Adrenal gland (tissue), 12 donors: ENCODE data around the gene IFT81. TPM values are rescaled to one million over a fixed set of nuclear protein-coding genes. Genes with fewer than 3 reads are reported as not detected.

Experiments
- DNase-seq, 7 donors: peaks; one replicate each; pipeline ENCODE4 v3.0.0-alpha.2; 2019 to 2020
- H3K27ac ChIP-seq, 5 donors: fragments of 200-600 bp; sonication (generic) in 4 of 5; 1 replicate in 3 of 5; 2 replicates in 2 of 5; pipeline versions ENCODE4 v1.5.1 to v1.8.0; 2016 to 2020; ENCODE audit warnings: mild to moderate bottlenecking in 1 of 5
- H3K27me3 ChIP-seq: fragments of 200-600 bp; 2 replicates; pipeline ENCODE4 v1.8.0; 2021
- H3K36me3 ChIP-seq, 2 donors: fragments of 200-600 bp; replicated peaks in 1 of 2; 1 replicate in 1 of 2; 2 replicates in 1 of 2; pipeline versions ENCODE4 v1.5.1 to v1.8.0; 2018 to 2022
- H3K4me1 ChIP-seq, 2 donors: fragments of 200-600 bp; replicated peaks in 1 of 2; 1 replicate in 1 of 2; 2 replicates in 1 of 2; pipeline versions ENCODE4 v1.5.1 to v1.8.0; 2018 to 2021
- H3K4me3 ChIP-seq, 4 donors: fragments of 200-600 bp; sonication (generic) in 3 of 4; one replicate each; pipeline ENCODE4 v1.5.1; 2016 to 2018
- H3K9me3 ChIP-seq, 3 donors: fragments of 200-600 bp; sonication (generic) in 1 of 3; replicated peaks in 1 of 3; 1 replicate in 2 of 3; 2 replicates in 1 of 3; pipeline versions ENCODE4 v1.5.1 to v1.8.0; 2016 to 2021
- CTCF ChIP-seq, 6 experiments: fragments of 450-650 bp in 4 of 6; fragments of 200-600 bp in 2 of 6; sonication (generic) in 1 of 6; IDR thresholded peaks; 1 replicate in 5 of 6; 2 replicates in 1 of 6; pipeline versions ENCODE4 v1.5.1 to v1.8.0; 2016 to 2021; ENCODE audit warnings: antibody characterized with exemption in 6 of 6, mild to moderate bottlenecking in 2 of 6, moderate library complexity in 1 of 6
- POLR2A ChIP-seq, 2 donors: fragments of 450-650 bp; IDR thresholded peaks; one replicate each; pipeline ENCODE4 v1.6.1; 2017; ENCODE audit warnings: antibody characterized with exemption in 2 of 2, mild to moderate bottlenecking in 2 of 2, moderate library complexity in 1 of 2
- WGBS, 4 donors: extraction: QIAGEN DNeasy Blood & Tissue Kit in 2 of 4; methylation state at CpG; one replicate each; pipeline versions ENCODE4 v1.1.5 to v1.1.7; 2013 to 2017; 5-methylcytosine and 5-hydroxymethylcytosine counted together
- intact Hi-C, 2 donors: fragments of 100-400 bp; cut with DNase I; formaldehyde crosslinking; loops; one replicate each; pipeline versions ENCODE4 v1.14.1 to v1.15.0; 2022 to 2023
- polyA plus RNA-seq, 3 donors: library from polyadenylated mRNA; stranded (reverse); fragments of 200-250 nt in 2 of 3; fragments of 350-450 nt in 1 of 3; fragmentation: Illumina TruSeq in 1 of 3; extraction: RNeasy Lipid Tissue Mini Kit (QIAGEN cat#74804) in 1 of 3; gene quantifications; one replicate each; pipeline ENCODE4 v1.2.3, GENCODE V29; 2013 to 2014
- total RNA-seq, 9 donors: library from RNA; depleted of rRNA in 4 of 9; stranded (reverse); fragments of >200 nt in 4 of 9; fragments of 120-200 nt in 1 of 9; fragmentation: NEBNext Ultra II Directional in 1 of 9; extraction: Animal tissue kit (Norgen Biotek cat#: 25700) in 1 of 9; gene quantifications; one replicate each; pipeline versions ENCODE4 v1.1.0 to v1.2.4, GENCODE V29; 2013 to 2023
- donor health status: healthy with polysubstance abuse.
- donor health status: Bipolar disorder and iron deficiency.
- donor health status: DM: yes; HTN: yes; CAD: no.
- donor health status: DM: no; HTN: no; CAD: no.
- donor health status: DM: no; HTN: no; CAD: no.
- donor health status: DM: yes; HTN: yes; CAD: no.

The IFT81 gene
- total and polyA plus RNA-seq, 12 donors, result 4.0 to 19.2 (median 10.5) TPM

DNA sequence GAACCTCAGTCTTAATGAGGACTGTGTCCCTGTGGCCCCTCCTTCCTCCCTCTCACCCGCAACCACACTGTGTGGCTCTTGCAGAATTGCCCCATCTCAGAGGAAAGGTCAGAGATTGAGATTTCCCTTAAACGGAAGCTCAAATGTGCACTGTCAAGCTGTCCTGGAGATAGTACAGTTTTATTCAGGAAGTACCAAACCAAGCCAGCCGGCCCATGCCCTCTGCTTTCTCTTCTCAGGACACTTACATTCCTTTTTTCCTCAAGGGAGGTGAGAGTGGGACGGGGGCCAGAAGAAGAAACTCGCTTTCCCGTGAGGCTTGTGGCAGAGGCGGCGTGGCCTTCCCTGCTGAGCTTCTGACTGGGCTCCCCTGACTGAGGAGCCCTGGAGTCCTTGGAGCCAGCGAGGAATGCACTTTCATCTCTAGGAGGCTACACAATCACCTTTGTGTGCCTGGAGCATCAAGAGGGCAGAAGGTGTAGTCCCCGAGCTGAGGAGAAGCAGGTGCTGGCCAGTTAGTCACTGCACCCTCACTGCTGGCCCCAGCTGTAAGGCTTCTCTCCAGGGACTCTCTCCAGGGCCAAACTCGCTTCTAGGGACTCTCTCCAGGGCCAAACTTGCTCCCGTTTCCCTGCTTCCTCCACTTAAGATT lies 132.7 kb downstream of the IFT81 start:
- Histone ChIP-seq H3K36me3 (no peaks in the 10 kb centered on the region), H3K27me3 (no peaks in the 10 kb centered on the region), H3K27ac (peak overlapping the region in 4 of 5 donors; percentile 29 to 93 (median 66)), H3K4me3 (no peak overlapping the region), H3K9me3 (no peaks in the 10 kb centered on the region), H3K4me1 (peaks cover 19 to 29% of the 10 kb centered on the region in 2 donors)
- TF ChIP-seq CTCF (IDR thresholded peaks at IDR 0.05) (no peak), POLR2A (IDR thresholded peaks at IDR 0.05) (no peak)
- intact Hi-C loops, result no loop called here
- WGBS, 4 donors, result 22 to 26% (median 25%) methylated on average over 10 to 12 of the region's 12 CpGs
- DNase-seq, result peak; percentile 43 to 81 (median 65)

DNA sequence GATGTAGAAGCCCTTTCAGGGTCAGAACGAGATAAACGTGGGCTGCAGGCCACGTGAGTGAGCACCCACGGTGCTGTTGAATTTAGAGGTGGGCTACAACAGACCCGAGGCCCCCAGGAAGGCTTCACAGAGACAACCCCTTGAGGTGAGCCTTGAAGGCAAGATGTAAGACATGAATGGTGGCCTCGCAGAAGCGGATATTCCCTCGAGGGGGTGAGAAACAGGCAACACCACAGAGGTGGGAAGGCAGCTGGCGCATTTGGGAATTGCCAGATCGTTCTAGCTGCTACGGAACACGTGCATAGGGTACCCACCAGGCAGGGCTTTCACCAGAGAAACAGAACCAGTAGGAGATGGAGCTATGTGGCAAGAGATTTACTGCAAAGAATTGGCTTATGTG lies 134.3 kb downstream of the IFT81 start:
- intact Hi-C loops, result no loop called here
- Histone ChIP-seq H3K27me3 (no peaks in the 10 kb centered on the region), H3K9me3 (no peaks in the 10 kb centered on the region), H3K36me3 (no peaks in the 10 kb centered on the region), H3K4me3 (no peak overlapping the region), H3K27ac (no peak overlapping the region), H3K4me1 (peaks cover 12 to 22% of the 10 kb centered on the region in 2 donors)
- TF ChIP-seq POLR2A (IDR thresholded peaks at IDR 0.05), result no peak
- TF ChIP-seq CTCF (IDR thresholded peaks at IDR 0.05), result no peak
- no peak for DNase-seq
- WGBS, 4 donors, result 71 to 75% (median 73%) methylated on average over 12 of the region's 12 CpGs

DNA sequence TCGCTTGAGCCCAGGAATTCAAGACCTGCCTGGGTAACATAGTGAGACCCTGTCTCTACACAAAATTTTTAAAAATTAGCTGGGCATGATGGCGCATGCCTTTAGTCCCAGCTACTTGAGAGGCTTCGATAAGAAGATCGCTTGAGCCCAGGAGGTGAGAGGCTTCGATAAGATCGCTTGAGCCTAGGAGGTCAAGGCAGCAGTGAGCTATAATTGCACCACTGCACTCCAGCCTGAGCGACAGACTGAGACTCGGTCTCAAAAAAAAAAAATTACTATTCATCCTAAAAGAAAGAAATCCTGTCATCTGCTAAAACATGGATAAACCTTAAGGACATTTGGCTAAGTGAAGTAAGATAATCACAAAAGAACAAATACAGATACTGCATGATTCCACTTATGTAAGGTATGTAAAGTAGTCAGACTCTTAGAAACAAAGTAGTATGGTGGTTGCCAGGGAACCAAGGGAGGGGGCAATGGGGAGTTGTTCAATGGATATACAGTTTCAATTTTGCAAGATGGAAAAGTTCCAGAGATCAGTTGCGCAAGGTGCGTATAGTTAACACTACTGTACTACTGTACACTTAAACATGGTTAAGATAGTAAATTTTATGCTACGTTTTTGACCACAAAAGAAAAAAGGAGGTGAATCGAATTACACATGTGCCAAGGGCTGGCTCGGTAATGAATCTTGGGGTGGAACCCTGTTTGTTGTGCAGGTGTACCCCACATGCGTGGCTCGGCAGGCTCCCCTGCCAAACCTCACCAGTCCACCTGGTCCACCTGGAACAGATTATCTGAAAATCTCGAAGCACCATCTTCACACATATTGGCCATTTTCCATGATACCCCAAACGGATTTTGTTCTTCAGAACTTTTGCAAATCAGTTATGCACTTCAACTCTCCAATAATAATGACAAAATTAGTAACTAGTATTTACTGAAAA lies 138.6 kb downstream of the IFT81 start:
- intact Hi-C loops, result no loop called here
- 75 to 79% (median 76%) methylated on average over 17 of the region's 17 CpGs for WGBS, 4 donors
- DNase-seq, result no peak
- H3K27me3 ChIP-seq, result no peaks in the 10 kb centered on the region
- H3K9me3 ChIP-seq, result no peaks in the 10 kb centered on the region
- H3K4me3 ChIP-seq, result no peak overlapping the region
- peaks cover 0 to 16% of the 10 kb centered on the region in 2 donors for H3K4me1 ChIP-seq
- TF ChIP-seq POLR2A (IDR thresholded peaks at IDR 0.05) (no peak), CTCF (IDR thresholded peaks at IDR 0.05) (no peak)
- H3K27ac ChIP-seq, result no peak overlapping the region
- H3K36me3 ChIP-seq, result no peaks in the 10 kb centered on the region

DNA sequence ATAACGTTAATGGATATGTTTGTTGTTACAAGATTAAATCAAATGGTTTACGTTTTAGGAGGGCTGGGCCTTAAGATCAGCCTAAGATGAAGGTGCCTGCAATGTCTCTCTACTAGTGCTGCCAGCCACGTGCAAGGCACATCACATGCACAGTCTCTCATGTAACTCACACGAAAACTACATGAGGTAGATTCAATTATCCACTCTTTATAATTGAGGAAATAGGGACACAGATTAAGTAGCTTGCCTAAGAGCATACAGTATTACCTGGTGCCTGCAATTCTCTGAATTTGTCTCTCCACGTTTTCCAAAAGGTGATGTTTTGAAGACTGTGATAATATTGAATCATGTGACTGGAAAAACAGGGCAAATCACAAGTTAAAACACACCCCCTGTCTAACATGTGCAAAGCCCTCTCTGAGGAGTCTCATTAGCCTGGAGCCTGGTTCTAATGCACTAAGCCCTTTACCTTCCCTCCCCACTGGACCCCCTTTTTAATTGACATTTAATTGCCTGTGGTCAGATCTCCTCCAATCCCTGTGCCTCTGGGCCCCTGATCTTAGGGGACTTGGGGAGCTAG lies 142.3 kb downstream of the IFT81 start:
- no peak for DNase-seq
- peak overlapping the region in 2 of 5 donors; percentile 37 to 41 for H3K27ac ChIP-seq
- WGBS, 4 donors, result 78 to 87% (median 79%) methylated on average over 5 of the region's 5 CpGs
- peaks cover 19 to 40% of the 10 kb centered on the region in 2 donors for H3K4me1 ChIP-seq
- intact Hi-C loops, result no loop called here
- no peak for TF ChIP-seq CTCF (IDR thresholded peaks at IDR 0.05)
- TF ChIP-seq POLR2A (IDR thresholded peaks at IDR 0.05), result no peak
- no peak overlapping the region for H3K4me3 ChIP-seq
- no peaks in the 10 kb centered on the region for H3K9me3 ChIP-seq
- H3K36me3 ChIP-seq, result no peaks in the 10 kb centered on the region
- no peaks in the 10 kb centered on the region for H3K27me3 ChIP-seq
